HepG2 (cell line): ENCODE results near the gene ZDHHC18. TPM values are rescaled to one million over a fixed set of nuclear protein-coding genes. Genes with fewer than 3 reads are reported as not detected.

Experiments
- AHR ChIP-seq: IDR thresholded peaks from 2 replicates; pipeline ENCODE4 v1.6.1; 2018; ENCODE audit warnings: missing genetic modification reagents, missing compliant biosample characterization
- CBX5 ChIP-seq: sonication (generic); formaldehyde crosslinking; IDR thresholded peaks from 2 replicates; pipeline ENCODE4 v1.4.0; 2020; ENCODE audit warnings: missing genetic modification reagents, borderline replicate concordance
- ERF ChIP-seq: IDR thresholded peaks from 2 replicates; pipeline ENCODE4 v1.6.1; 2018; ENCODE audit warnings: missing biosample characterization, missing genetic modification reagents
- HNRNPH1 ChIP-seq: fragments of 200-400 bp; formaldehyde crosslinking; optimal IDR thresholded peaks from 2 replicates; pipeline ENCODE3; 2017; ENCODE audit warnings: mild to moderate bottlenecking, low read depth, low read length
- IRX3 ChIP-seq: sonication (generic); formaldehyde crosslinking; IDR thresholded peaks from 2 replicates; pipeline ENCODE4 v1.8.1; 2023; ENCODE audit warnings: mild to moderate bottlenecking, low read depth, missing genetic modification reagents, borderline replicate concordance
- KDM1A ChIP-seq: IDR thresholded peaks from 2 replicates; pipeline ENCODE4 v1.6.1; 2016; ENCODE audit warnings: missing compliant biosample characterization
- MEIS2 ChIP-seq: sonication (generic); formaldehyde crosslinking; IDR thresholded peaks from 2 replicates; pipeline ENCODE4 v1.9.0; 2021; ENCODE audit warnings: mild to moderate bottlenecking, missing genetic modification reagents
- MYC ChIP-seq: sonication (generic); formaldehyde crosslinking; IDR thresholded peaks from 2 replicates; pipeline ENCODE4 v1.9.0; 2021; ENCODE audit warnings: missing genetic modification reagents, borderline replicate concordance
- ZKSCAN8 ChIP-seq: IDR thresholded peaks from 2 replicates; pipeline ENCODE4 v1.6.1; 2016; ENCODE audit warnings: borderline replicate concordance, missing genetic modification reagents, missing compliant biosample characterization
- ZNF235 ChIP-seq: sonication (generic); formaldehyde crosslinking; IDR thresholded peaks from 2 replicates; pipeline ENCODE4 v1.8.1; 2023; ENCODE audit warnings: mild to moderate bottlenecking, missing genetic modification reagents, borderline replicate concordance
- ZNF331 ChIP-seq: sonication (generic); formaldehyde crosslinking; IDR thresholded peaks from 2 replicates; pipeline ENCODE4 v1.4.0; 2020; ENCODE audit warnings: missing genetic modification reagents
- ZNF589 ChIP-seq: sonication (generic); formaldehyde crosslinking; conservative IDR thresholded peaks from 2 replicates; pipeline ENCODE4 v1.8.0; 2022; ENCODE audit warnings: mild to moderate bottlenecking, moderate library complexity, missing genetic modification reagents
- polyA plus RNA-seq, 8 experiments: library from polyadenylated mRNA; depleted of rRNA in 3 of 8; stranded (reverse) in 7 of 8; unstranded in 1 of 8; fragments of >200 nt; fragmentation: Illumina TruSeq in 4 of 8; extraction: Trizol in 4 of 8; gene quantifications; 2 replicates each; pipeline versions ENCODE4 v1.2.1 to v1.2.3, GENCODE V29; 2011 to 2016; ENCODE audit warnings: low read depth in 4 of 8, missing spikeins in 1 of 8, mixed read lengths in 1 of 8; ENCODE audit not compliant: insufficient read depth in 1 of 8
- total RNA-seq, 5 experiments: library from RNA; depleted of rRNA; stranded (reverse); fragments of >200 nt; fragmentation: Illumina TruSeq; extraction: Trizol; gene quantifications; 2 replicates each; pipeline ENCODE4 v1.2.3, GENCODE V29; 2016; ENCODE audit warnings: low read depth in 1 of 5
- TF ChIP-seq, protein P1 (sequence below): sonication (generic); formaldehyde crosslinking; IDR thresholded peaks from 2 replicates; pipeline ENCODE4 v1.4.0; 2020; ENCODE audit warnings: missing genetic modification reagents
- TF ChIP-seq, protein P2 (sequence below): sonication (generic); formaldehyde crosslinking; conservative IDR thresholded peaks from 2 replicates; pipeline ENCODE4 v1.4.0; 2020; ENCODE audit warnings: missing genetic modification reagents
- TF ChIP-seq, protein P3 (sequence below): IDR thresholded peaks from 2 replicates; pipeline ENCODE4 v1.6.1; 2016; ENCODE audit warnings: low read depth, borderline replicate concordance
- TF ChIP-seq, protein P4 (sequence below): IDR thresholded peaks from 2 replicates; pipeline ENCODE4 v1.6.1; 2016; ENCODE audit warnings: missing compliant biosample characterization, missing genetic modification reagents, borderline replicate concordance
- TF ChIP-seq, protein P5 (sequence below): sonication (generic); formaldehyde crosslinking; IDR thresholded peaks from 2 replicates; pipeline ENCODE4 v1.4.0; 2020; ENCODE audit warnings: missing genetic modification reagents, borderline replicate concordance

Gene ZDHHC18
- total and polyA plus RNA-seq, 2 of the 13 experiments (the other 11 are each of a cell fraction or from before 2014, with no cell fraction given) = 13.2 to 35.3 TPM

DNA sequence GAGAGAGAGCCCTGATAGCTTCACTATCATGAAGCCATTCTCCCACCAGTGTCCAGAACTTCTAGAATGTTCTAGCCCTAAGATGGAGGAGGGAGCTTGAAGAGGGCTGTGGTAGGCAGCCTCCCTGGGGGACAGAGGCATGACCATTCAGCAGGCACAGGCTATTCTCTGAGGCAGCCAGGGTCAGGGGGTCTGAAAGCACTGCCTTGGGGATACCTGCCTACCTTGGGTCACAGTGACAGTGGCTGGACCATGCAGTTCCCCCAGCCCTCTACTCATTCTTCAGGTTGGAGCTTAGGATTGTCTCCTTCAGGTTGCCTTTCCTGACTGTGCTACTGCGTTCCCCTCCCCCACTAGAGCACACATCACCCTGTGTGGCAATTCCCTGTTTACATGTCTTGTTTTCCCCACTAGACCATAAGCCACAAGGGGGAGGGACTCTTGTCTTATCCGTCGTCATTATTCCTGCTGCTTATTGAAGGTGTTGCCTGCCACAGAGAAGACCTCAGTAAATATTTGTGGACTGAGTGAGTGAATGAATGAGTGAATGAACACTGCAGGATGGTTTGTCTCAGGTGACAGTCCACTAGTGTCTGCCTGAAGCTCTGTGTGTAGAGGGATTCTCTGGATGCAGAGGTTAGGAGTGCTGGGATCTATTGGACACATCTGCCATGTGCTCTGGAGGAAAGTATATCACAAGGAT, 5.2 kb downstream of the ZDHHC18 start (continued):
- TF ChIP-seq, protein P1, sequence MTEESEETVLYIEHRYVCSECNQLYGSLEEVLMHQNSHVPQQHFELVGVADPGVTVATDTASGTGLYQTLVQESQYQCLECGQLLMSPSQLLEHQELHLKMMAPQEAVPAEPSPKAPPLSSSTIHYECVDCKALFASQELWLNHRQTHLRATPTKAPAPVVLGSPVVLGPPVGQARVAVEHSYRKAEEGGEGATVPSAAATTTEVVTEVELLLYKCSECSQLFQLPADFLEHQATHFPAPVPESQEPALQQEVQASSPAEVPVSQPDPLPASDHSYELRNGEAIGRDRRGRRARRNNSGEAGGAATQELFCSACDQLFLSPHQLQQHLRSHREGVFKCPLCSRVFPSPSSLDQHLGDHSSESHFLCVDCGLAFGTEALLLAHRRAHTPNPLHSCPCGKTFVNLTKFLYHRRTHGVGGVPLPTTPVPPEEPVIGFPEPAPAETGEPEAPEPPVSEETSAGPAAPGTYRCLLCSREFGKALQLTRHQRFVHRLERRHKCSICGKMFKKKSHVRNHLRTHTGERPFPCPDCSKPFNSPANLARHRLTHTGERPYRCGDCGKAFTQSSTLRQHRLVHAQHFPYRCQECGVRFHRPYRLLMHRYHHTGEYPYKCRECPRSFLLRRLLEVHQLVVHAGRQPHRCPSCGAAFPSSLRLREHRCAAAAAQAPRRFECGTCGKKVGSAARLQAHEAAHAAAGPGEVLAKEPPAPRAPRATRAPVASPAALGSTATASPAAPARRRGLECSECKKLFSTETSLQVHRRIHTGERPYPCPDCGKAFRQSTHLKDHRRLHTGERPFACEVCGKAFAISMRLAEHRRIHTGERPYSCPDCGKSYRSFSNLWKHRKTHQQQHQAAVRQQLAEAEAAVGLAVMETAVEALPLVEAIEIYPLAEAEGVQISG = peak; percentile 59; the same call in 1 of the 2 replicates
- TF ChIP-seq CBX5 (peak; percentile 83; the same call in 1 of the 2 replicates), HNRNPH1 (no peak), ZNF331 (CRISPR knock-in tag) (peak; percentile 78), ZKSCAN8 (peak; percentile 40; the same call in 1 of the 2 replicates), IRX3 (CRISPR knock-in tag) (no peak), MYC (CRISPR knock-in tag) (0 out of 2 replicates have a peak, but pooled peaks have one; percentile 46), ZNF235 (CRISPR knock-in tag) (no peak), MEIS2 (CRISPR knock-in tag) (0 out of 2 replicates have a peak, but pooled peaks have one; percentile 18), AHR (CRISPR knock-in tag) (0 out of 2 replicates have a peak, but pooled peaks have one; percentile 56), KDM1A (CRISPR knock-in tag) (peak; percentile 70; the same call in 1 of the 2 replicates), ERF (peak; percentile 60; the same call in 1 of the 2 replicates), ZNF589 (CRISPR knock-in tag) (0 out of 2 replicates have a peak, but pooled peaks have one; percentile 38)
- TF ChIP-seq, protein P2, sequence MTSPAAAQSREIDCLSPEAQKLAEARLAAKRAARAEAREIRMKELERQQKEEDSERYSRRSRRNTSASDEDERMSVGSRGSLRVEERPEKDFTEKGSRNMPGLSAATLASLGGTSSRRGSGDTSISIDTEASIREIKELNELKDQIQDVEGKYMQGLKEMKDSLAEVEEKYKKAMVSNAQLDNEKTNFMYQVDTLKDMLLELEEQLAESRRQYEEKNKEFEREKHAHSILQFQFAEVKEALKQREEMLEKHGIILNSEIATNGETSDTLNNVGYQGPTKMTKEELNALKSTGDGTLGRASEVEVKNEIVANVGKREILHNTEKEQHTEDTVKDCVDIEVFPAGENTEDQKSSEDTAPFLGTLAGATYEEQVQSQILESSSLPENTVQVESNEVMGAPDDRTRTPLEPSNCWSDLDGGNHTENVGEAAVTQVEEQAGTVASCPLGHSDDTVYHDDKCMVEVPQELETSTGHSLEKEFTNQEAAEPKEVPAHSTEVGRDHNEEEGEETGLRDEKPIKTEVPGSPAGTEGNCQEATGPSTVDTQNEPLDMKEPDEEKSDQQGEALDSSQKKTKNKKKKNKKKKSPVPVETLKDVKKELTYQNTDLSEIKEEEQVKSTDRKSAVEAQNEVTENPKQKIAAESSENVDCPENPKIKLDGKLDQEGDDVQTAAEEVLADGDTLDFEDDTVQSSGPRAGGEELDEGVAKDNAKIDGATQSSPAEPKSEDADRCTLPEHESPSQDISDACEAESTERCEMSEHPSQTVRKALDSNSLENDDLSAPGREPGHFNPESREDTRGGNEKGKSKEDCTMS (CRISPR knock-in tag) = no peak
- TF ChIP-seq, protein P3, sequence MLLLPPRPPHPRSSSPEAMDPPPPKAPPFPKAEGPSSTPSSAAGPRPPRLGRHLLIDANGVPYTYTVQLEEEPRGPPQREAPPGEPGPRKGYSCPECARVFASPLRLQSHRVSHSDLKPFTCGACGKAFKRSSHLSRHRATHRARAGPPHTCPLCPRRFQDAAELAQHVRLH (CRISPR knock-in tag) = 0 out of 2 replicates have a peak, but pooled peaks have one; percentile 54
- TF ChIP-seq, protein P4, sequence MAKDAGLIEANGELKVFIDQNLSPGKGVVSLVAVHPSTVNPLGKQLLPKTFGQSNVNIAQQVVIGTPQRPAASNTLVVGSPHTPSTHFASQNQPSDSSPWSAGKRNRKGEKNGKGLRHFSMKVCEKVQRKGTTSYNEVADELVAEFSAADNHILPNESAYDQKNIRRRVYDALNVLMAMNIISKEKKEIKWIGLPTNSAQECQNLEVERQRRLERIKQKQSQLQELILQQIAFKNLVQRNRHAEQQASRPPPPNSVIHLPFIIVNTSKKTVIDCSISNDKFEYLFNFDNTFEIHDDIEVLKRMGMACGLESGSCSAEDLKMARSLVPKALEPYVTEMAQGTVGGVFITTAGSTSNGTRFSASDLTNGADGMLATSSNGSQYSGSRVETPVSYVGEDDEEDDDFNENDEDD (CRISPR knock-in tag) = peak; percentile 15; the same call in 1 of the 2 replicates
- TF ChIP-seq, protein P5, sequence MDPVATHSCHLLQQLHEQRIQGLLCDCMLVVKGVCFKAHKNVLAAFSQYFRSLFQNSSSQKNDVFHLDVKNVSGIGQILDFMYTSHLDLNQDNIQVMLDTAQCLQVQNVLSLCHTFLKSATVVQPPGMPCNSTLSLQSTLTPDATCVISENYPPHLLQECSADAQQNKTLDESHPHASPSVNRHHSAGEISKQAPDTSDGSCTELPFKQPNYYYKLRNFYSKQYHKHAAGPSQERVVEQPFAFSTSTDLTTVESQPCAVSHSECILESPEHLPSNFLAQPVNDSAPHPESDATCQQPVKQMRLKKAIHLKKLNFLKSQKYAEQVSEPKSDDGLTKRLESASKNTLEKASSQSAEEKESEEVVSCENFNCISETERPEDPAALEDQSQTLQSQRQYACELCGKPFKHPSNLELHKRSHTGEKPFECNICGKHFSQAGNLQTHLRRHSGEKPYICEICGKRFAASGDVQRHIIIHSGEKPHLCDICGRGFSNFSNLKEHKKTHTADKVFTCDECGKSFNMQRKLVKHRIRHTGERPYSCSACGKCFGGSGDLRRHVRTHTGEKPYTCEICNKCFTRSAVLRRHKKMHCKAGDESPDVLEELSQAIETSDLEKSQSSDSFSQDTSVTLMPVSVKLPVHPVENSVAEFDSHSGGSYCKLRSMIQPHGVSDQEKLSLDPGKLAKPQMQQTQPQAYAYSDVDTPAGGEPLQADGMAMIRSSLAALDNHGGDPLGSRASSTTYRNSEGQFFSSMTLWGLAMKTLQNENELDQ (CRISPR knock-in tag) = no peak
